DMS79 treated with DMSO at 0.1 percent for 48 hours (cell line): Measurements from ENCODE around the gene AKAP13.

Experiments
- DNase-seq: peaks from one replicate; lab custom pipeline; 2025; lab: John Stamatoyannopoulos, UW

Gene AKAP13

GRCh38 chr15:85386261-85386660, 5.9 kb downstream of the AKAP13 start:
- no peak for DNase-seq

GRCh38 chr15:85388566-85389305, 8.3 kb downstream of the AKAP13 start:
- DNase-seq = no peak

- DNase-seq = no peak
Measured at GRCh38 chr15:85389306-85389650, 8.9 kb downstream of the AKAP13 start.

GRCh38 chr15:85389772-85390171, 9.4 kb downstream of the AKAP13 start:
- DNase-seq = no peak

GRCh38 chr15:85393210-85393609, 12.8 kb downstream of the AKAP13 start:
- DNase-seq = no peak

GRCh38 chr15:85394554-85395333, 14.3 kb downstream of the AKAP13 start:
- no peak for DNase-seq

GRCh38 chr15:85396554-85396953, 16.2 kb downstream of the AKAP13 start:
- DNase-seq = no peak

GRCh38 chr15:85397151-85397550, 16.7 kb downstream of the AKAP13 start:
- no peak for DNase-seq

- DNase-seq = no peak
Measured at GRCh38 chr15:85397926-85398325, 17.5 kb downstream of the AKAP13 start.

GRCh38 chr15:85398822-85399221, 18.4 kb downstream of the AKAP13 start:
- no peak for DNase-seq

GRCh38 chr15:85399627-85400026, 19.2 kb downstream of the AKAP13 start:
- no peak for DNase-seq

- DNase-seq = no peak
Measured at GRCh38 chr15:85400606-85401005, 20.2 kb downstream of the AKAP13 start.

- no peak for DNase-seq
Measured at GRCh38 chr15:85401108-85401774, 20.8 kb downstream of the AKAP13 start.

GRCh38 chr15:85402195-85402881, 21.9 kb downstream of the AKAP13 start:
- DNase-seq = no peak

- DNase-seq = no peak
Measured at GRCh38 chr15:85403745-85404144, 23.3 kb downstream of the AKAP13 start.

GRCh38 chr15:85404176-85404917, 23.9 kb downstream of the AKAP13 start:
- DNase-seq = no peak

GRCh38 chr15:85404918-85405866, 24.8 kb downstream of the AKAP13 start:
- DNase-seq = no peak

GRCh38 chr15:85406916-85407315, 26.5 kb downstream of the AKAP13 start:
- no peak for DNase-seq

- DNase-seq = peak; percentile 4
Measured at GRCh38 chr15:85407421-85408269, 27.2 kb downstream of the AKAP13 start.
